ENCODE measurements around the gene LCN12.

The LCN12 gene

GRCh38 chr9:136979769-136980587 is 27.9 kb downstream of the LCN12 start:
- no peak for ATAC-seq
- H3K4me3 Mint-ChIP-seq, result no peak overlapping the region

DNA sequence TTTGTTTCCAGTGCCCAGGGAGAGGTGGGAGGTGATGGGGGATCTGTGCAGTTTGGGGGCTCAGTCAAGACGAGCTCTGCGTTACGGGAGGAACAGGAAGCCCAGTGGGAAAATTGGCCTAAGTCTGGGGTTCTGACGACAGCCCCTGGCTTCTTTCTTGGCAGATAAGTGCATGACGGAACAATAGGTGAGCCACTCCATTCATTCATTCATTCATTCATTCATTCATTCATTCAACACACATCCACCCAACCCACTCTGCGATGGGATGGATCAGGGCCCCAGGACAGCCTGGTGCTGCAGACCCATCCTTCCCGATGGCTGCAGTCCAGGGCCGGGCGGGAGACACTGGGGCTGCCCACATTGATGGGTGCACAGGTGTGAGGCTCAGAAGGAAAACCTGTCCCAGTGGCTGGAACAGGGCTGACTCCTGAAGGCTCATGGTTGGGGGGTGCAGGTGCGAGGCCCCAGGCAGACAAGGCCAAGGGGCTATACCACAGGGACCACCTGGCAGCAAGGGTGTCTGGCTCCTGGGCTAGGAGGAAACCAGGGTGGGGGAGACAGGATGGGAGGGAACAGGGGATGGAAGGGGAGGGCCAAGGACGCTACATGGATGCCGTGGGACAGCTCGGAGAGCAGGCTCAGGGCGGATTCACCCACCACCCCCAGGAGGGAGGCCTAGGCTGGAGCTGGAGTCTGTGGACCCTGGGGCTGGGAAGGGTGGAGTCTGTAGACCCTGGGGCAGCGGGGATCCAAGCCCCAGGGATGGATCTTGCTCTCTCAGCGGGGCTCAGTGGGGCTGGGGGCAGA is 28.8 kb downstream of the LCN12 start:
- Mint-ChIP-seq H3K4me3 (no peak overlapping the region), H3K27ac (no peak overlapping the region), H3K36me3 (no peaks in the 10 kb centered on the region), H3K9me3 (no peaks in the 10 kb centered on the region), H3K4me1 (peaks cover 23% of the 10 kb centered on the region)
- DNase-seq (ENCODE audit: low spot score in 2 of 2) (no peak), ATAC-seq (no peak)

More at GRCh38 chr9:136979769-136980587, 27.9 kb downstream of the LCN12 start:
- Mint-ChIP-seq H3K9me3 (no peaks in the 10 kb centered on the region), H3K4me1 (peaks cover 32% of the 10 kb centered on the region), H3K27ac (no peak overlapping the region), H3K36me3 (no peaks in the 10 kb centered on the region)
- no peak for DNase-seq (ENCODE audit: low spot score in 2 of 2)

- H3K9me3 Mint-ChIP-seq, result no peaks in the 10 kb centered on the region
- no peak overlapping the region for H3K27ac Mint-ChIP-seq
- H3K4me1 Mint-ChIP-seq, result peaks cover 15% of the 10 kb centered on the region
- ATAC-seq, result no peak
- no peak overlapping the region for H3K4me3 Mint-ChIP-seq
- no peaks in the 10 kb centered on the region for H3K36me3 Mint-ChIP-seq
- no peak for DNase-seq (ENCODE audit: low spot score in 2 of 2)
These were observed 29.6 kb downstream of the LCN12 start for GRCh38 chr9:136981588-136982231.

- no peak for DNase-seq (ENCODE audit: low spot score in 2 of 2)
- H3K36me3 Mint-ChIP-seq, result no peaks in the 10 kb centered on the region
- no peaks in the 10 kb centered on the region for H3K9me3 Mint-ChIP-seq
- no peak within 1 kb of the TSS for H3K27ac Mint-ChIP-seq
- ATAC-seq, result no peak
- no peak within 1 kb of the TSS for H3K4me3 Mint-ChIP-seq
- H3K4me1 Mint-ChIP-seq, result peaks cover 12% of the 10 kb centered on the region
These were observed 30.4 kb downstream of the LCN12 start, which contains the start of gene LCNL1 for GRCh38 chr9:136982232-136983051. Gene LCNL1 (plus strand): TSS chr9:136982993. CDS start chr9:136983587, 594 bp downstream.

DNA sequence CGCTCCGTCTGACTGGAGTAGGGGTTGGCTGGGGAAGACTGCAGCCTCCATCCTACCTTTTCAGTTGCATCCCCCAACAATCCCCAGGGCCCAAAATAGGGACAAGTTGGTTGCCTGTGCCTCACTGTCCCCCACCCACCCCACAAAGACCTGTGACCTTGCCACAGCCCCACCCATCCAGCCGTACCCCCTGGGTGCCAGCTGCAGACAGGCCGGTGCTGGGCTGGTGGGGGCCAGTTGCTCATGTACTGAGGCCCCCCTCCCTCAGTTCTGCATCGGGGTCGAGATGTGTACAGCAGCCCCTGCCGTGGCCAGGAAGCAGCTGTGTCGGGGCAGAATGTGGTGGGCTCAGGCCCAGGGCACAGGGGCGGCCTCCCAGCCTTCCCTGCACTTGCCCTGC is 31.1 kb downstream of the LCN12 start:
- Mint-ChIP-seq H3K36me3 (no peaks in the 10 kb centered on the region), H3K4me3 (no peak overlapping the region)

GRCh38 chr9:136983656-136984314 is 31.7 kb downstream of the LCN12 start:
- Mint-ChIP-seq H3K9me3 (no peaks in the 10 kb centered on the region), H3K4me1 (peaks cover 12% of the 10 kb centered on the region), H3K27ac (no peak overlapping the region), H3K4me3 (no peak overlapping the region), H3K36me3 (no peaks in the 10 kb centered on the region)
- ATAC-seq (no peak), DNase-seq (ENCODE audit: low spot score in 2 of 2) (no peak)

More for the DNA sequence above, 31.1 kb downstream of the LCN12 start:
- Mint-ChIP-seq H3K9me3 (no peaks in the 10 kb centered on the region), H3K4me1 (peaks cover 12% of the 10 kb centered on the region), H3K27ac (no peak overlapping the region)
- ATAC-seq (no peak), DNase-seq (ENCODE audit: low spot score in 2 of 2) (no peak)

GRCh38 chr9:136984464-136985026 is 32.5 kb downstream of the LCN12 start:
- Mint-ChIP-seq H3K4me3 (no peak overlapping the region), H3K9me3 (no peaks in the 10 kb centered on the region), H3K27ac (no peak overlapping the region), H3K36me3 (no peaks in the 10 kb centered on the region), H3K4me1 (peaks cover 12% of the 10 kb centered on the region)
- no peak for DNase-seq (ENCODE audit: low spot score in 2 of 2)
- no peak for ATAC-seq

DNA sequence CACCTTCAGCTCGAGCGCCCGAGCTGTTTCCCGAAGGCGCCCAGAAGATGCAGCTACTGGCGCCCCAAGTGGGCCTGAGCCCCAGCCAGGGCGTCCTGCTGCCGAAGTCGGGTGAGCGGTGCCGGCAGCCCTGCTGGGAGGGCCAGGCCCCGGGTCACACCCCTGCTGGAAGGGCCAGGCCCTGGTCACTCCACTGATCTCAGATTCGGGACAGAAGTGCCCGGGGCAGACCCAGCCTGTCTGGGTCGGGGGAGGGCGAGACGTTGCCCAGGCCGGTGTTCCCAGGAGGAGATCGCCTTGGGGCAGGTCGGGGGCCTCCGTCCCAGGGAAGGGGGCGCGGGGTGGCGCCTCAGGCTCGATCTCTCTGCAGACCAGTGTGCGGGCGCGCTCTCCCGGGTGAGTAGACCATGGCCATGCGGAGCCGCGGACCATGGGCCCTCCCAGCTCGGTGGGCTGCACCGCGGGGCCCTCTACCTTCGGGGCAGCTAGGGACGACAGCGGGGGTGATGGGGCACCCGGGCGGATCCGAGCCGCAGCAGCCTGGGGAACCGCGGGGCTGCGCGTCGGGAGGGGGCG is 33.0 kb downstream of the LCN12 start:
- Mint-ChIP-seq H3K9me3 (no peaks in the 10 kb centered on the region), H3K4me3 (no peak overlapping the region), H3K27ac (no peak overlapping the region), H3K4me1 (peaks cover 12% of the 10 kb centered on the region), H3K36me3 (no peaks in the 10 kb centered on the region)
- ATAC-seq, result no peak
- no peak for DNase-seq (ENCODE audit: low spot score in 2 of 2)

GRCh38 chr9:136985853-136986252 is 33.8 kb downstream of the LCN12 start:
- Mint-ChIP-seq H3K4me1 (peaks cover 13% of the 10 kb centered on the region), H3K27ac (no peak overlapping the region), H3K9me3 (no peaks in the 10 kb centered on the region), H3K36me3 (no peaks in the 10 kb centered on the region), H3K4me3 (no peak overlapping the region)
- ATAC-seq (no peak), DNase-seq (ENCODE audit: low spot score in 2 of 2) (no peak)

- Mint-ChIP-seq H3K27ac (no peak overlapping the region), H3K9me3 (no peaks in the 10 kb centered on the region), H3K4me1 (peaks cover 27% of the 10 kb centered on the region), H3K4me3 (no peak overlapping the region), H3K36me3 (peaks cover 11% of the 10 kb centered on the region)
- ATAC-seq, result no peak
- no peak for DNase-seq (ENCODE audit: low spot score in 2 of 2)
These were observed 36.8 kb downstream of the LCN12 start for GRCh38 chr9:136988872-136989271.

GRCh38 chr9:136990242-136990911 is 38.3 kb downstream of the LCN12 start:
- Mint-ChIP-seq H3K36me3 (peaks cover 14% of the 10 kb centered on the region), H3K27ac (no peak overlapping the region), H3K4me3 (peak overlapping the region; percentile 79), H3K4me1 (peaks cover 26% of the 10 kb centered on the region), H3K9me3 (no peaks in the 10 kb centered on the region)
- DNase-seq (ENCODE audit: low spot score in 2 of 2) (no peak), ATAC-seq (no peak)

DNA sequence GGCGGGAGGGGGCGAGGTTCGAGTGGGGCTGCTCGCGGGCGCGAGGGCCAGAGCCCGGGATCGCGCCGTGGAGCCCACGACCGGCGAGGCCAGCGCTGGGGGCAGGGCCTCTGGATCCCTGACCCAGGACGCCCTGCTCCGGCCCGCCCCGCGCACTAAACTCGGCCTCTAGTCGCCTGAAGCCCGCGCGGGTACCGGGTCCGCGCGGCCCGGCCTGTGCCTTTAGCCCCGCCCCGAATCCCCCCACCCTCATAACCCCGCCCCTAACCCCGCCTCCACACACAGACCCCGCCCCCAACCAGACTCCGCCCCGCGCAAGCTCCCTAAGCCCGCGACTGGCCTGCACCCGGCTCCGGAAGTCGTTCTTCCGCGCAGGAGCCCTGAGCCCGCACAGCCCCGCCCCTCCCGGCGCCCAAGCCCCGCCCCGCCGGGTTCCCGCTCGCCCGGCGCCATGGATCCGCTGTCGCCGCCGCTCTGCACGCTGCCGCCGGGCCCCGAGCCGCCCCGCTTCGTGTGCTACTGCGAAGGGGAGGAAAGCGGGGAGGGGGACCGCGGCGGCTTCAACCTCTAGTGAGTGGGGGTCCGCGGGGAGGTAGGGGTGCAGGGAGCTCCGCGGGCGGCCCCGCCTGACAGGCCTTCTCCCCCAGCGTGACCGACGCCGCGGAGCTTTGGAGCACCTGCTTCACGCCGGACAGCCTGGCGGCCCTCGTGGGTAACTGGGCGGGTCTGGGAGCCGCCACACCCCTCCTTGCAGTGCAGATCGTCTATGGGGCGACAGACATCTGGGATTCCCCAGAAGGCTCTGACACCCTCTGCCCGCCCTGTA is 40.1 kb downstream of the LCN12 start, which contains the start of gene PAXX:
TSS of gene PAXX (plus strand) at position 430 of the 826 bp plus-strand sequence. CDS start at position 452, 22 bp downstream.
- peaks cover 14% of the 10 kb centered on the region for H3K36me3 Mint-ChIP-seq
- ATAC-seq (peak; percentile 87), DNase-seq (ENCODE audit: low spot score in 2 of 2) (peak; percentile 94 to 98)
- H3K4me1 Mint-ChIP-seq, result peaks cover 37% of the 10 kb centered on the region
- peak within 1 kb of the TSS; percentile 79 for H3K4me3 Mint-ChIP-seq
- peak within 1 kb of the TSS; percentile 83 for H3K27ac Mint-ChIP-seq
- no peaks in the 10 kb centered on the region for H3K9me3 Mint-ChIP-seq

Data from stimulated activated effector memory CD8-positive, alpha-beta T cell treated with anti-CD3 and anti-CD28 coated beads, Interleukin-12 subunit alpha, Interleukin-12 subunit beta, amount 100 ng/mL, for 72 hours (primary cell).